PC-3 (cell line): ENCODE data around the gene SCN5A. TPM values are rescaled to one million over a fixed set of nuclear protein-coding genes. Genes with fewer than 3 reads are reported as not detected.

Experiments used
- ATAC-seq: fragments of 200-7000 bp; cut with Tn5 transposase; 2 replicates; pipeline ENCODE4 v1.9.1; 2020; ENCODE audit warnings: mild to moderate bottlenecking, moderate library complexity
- BruUV-seq: library from RNA; stranded (reverse); fragments of 400-500 nt; replicated peaks from 2 replicates; lab custom pipeline; 2021; lab: Mats Ljungman, UMichigan
- CTCF ChIA-PET: fragments of 300-600 bp; sonication (Branson Sonifier 250); formaldehyde crosslinking; loops from one replicate; lab custom pipeline; 2022; ENCODE audit warnings: antibody characterized with exemption; lab: Charles Lee
- POLR2A ChIA-PET: fragments of 300-600 bp; sonication (Branson Sonifier 250); formaldehyde crosslinking; loops from one replicate; lab custom pipeline; 2022; ENCODE audit warnings: antibody characterized with exemption; ENCODE audit not compliant: unreplicated experiment; lab: Charles Lee
- DNase-seq: peaks from one replicate; pipeline ENCODE4 v3.0.0-alpha.2; 2015
- H2AFZ ChIP-seq: fragments of 300-600 bp; sonication (generic); 2 replicates; pipeline ENCODE4 v1.6.0; 2016; ENCODE audit warnings: antibody characterized with exemption, low read length
- H3F3A ChIP-seq: fragments of 300-600 bp; sonication (generic); one replicate; pipeline ENCODE4 v1.6.0; 2017; ENCODE audit warnings: antibody characterized with exemption, low read length, control low read depth, mild to moderate bottlenecking; ENCODE audit not compliant: unreplicated experiment
- H3K27ac ChIP-seq: fragments of 300-600 bp; sonication (generic); 2 replicates; pipeline ENCODE4 v1.5.1; 2016; ENCODE audit warnings: mild to moderate bottlenecking, low read length
- H3K27me3 ChIP-seq: fragments of 300-600 bp; sonication (generic); 2 replicates; pipeline ENCODE4 v1.6.1; 2016; ENCODE audit warnings: low read length, mixed read lengths
- H3K36me3 ChIP-seq: fragments of 300-600 bp; sonication (generic); 2 replicates; pipeline ENCODE4 v1.6.1; 2016; ENCODE audit warnings: low read depth, mixed run types, low read length, mixed read lengths
- H3K4me1 ChIP-seq: fragments of 300-600 bp; sonication (generic); 2 replicates; pipeline ENCODE4 v1.5.1; 2016; ENCODE audit warnings: low read length; ENCODE audit not compliant: insufficient read depth
- H3K4me2 ChIP-seq: fragments of 300-600 bp; sonication (generic); 2 replicates; pipeline ENCODE4 v1.6.0; 2016; ENCODE audit warnings: low read length
- H3K4me3 ChIP-seq: fragments of 300-600 bp; sonication (generic); 2 replicates; pipeline ENCODE4 v1.5.1; 2016; ENCODE audit warnings: mild to moderate bottlenecking, low read length, mixed read lengths
- H3K79me2 ChIP-seq: fragments of 300-600 bp; sonication (generic); 2 replicates; pipeline ENCODE4 v1.6.1; 2017; ENCODE audit warnings: low read length, mixed read lengths
- H3K9ac ChIP-seq: fragments of 300-600 bp; sonication (generic); 2 replicates; pipeline ENCODE4 v1.6.0; 2016; ENCODE audit warnings: mild to moderate bottlenecking, low read length
- H3K9me2 ChIP-seq: fragments of 300-600 bp; sonication (generic); replicated peaks from 2 replicates; pipeline ENCODE4 v1.6.1; 2016; ENCODE audit warnings: mixed run types, low read length, mixed read lengths
- H3K9me3 ChIP-seq: fragments of 300-600 bp; sonication (generic); 2 replicates; pipeline ENCODE4 v1.6.1; 2016; ENCODE audit warnings: low read length, mixed read lengths
- H4K20me1 ChIP-seq: fragments of 300-600 bp; sonication (generic); 2 replicates; pipeline ENCODE4 v1.6.1; 2016; ENCODE audit warnings: low read length, mixed read lengths
- EZH2 ChIP-seq: fragments of 300-600 bp; sonication (generic); IDR thresholded peaks from one replicate; pipeline ENCODE4 v1.6.1; 2017; ENCODE audit warnings: antibody characterized with exemption, mild to moderate bottlenecking, low read length; ENCODE audit not compliant: unreplicated experiment
- EZH2phosphoT487 ChIP-seq: fragments of 300-600 bp; sonication (generic); IDR thresholded peaks from 2 replicates; pipeline ENCODE4 v1.6.1; 2018; ENCODE audit warnings: mild to moderate bottlenecking, antibody characterized with exemption, low read length, borderline replicate concordance
- intact Hi-C: fragments of 100-400 bp; cut with micrococcal nuclease; formaldehyde crosslinking; loops from 2 replicates; pipeline ENCODE4 v1.9.0; 2023
- total RNA-seq: library from RNA; depleted of rRNA; stranded (reverse); fragments of >200 nt; gene quantifications from 2 replicates; pipeline ENCODE4 v1.2.3, GENCODE V29; 2014
- TF ChIP-seq, protein P1 (sequence below): fragments of 300-600 bp; sonication (generic); conservative IDR thresholded peaks from 2 replicates; pipeline ENCODE4 v1.5.1; 2017; ENCODE audit warnings: antibody characterized with exemption, low read depth, mild to moderate bottlenecking, low read length

Gene SCN5A
- total RNA-seq, 1 experiment from 2014 or later = not detected

DNA sequence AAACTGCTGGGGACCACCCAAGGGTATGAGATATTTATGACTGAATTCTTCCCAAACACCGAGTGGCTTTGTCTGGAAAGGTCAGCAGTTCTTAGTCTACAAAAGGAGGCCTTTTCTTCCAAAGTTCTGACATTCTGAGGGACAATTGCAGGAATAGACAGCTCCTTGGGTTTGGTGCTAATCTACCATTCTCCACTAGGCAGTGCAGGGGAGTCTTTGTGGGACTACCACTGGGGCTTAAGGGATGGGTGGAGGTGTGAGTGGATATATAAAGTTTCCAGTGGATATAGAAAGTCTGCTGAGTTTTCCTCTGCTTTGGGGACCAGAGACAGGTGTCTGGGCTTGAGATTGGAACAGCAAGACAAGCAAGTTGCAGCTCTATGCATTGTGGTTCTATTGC is 90.6 kb downstream of the SCN5A start:
- no peaks in the 10 kb centered on the region for H3K4me1 ChIP-seq
- H3K4me3 ChIP-seq = no peak overlapping the region
- no peaks in the 10 kb centered on the region for H3K9me3 ChIP-seq
- no peak overlapping the region for H3K4me2 ChIP-seq
- no TSS peak for BruUV-seq
- H4K20me1 ChIP-seq = no peaks in the 10 kb centered on the region
- H2AFZ ChIP-seq = no peak overlapping the region
- H3F3A ChIP-seq = no peaks in the 10 kb centered on the region
- TF ChIP-seq, protein P1, sequence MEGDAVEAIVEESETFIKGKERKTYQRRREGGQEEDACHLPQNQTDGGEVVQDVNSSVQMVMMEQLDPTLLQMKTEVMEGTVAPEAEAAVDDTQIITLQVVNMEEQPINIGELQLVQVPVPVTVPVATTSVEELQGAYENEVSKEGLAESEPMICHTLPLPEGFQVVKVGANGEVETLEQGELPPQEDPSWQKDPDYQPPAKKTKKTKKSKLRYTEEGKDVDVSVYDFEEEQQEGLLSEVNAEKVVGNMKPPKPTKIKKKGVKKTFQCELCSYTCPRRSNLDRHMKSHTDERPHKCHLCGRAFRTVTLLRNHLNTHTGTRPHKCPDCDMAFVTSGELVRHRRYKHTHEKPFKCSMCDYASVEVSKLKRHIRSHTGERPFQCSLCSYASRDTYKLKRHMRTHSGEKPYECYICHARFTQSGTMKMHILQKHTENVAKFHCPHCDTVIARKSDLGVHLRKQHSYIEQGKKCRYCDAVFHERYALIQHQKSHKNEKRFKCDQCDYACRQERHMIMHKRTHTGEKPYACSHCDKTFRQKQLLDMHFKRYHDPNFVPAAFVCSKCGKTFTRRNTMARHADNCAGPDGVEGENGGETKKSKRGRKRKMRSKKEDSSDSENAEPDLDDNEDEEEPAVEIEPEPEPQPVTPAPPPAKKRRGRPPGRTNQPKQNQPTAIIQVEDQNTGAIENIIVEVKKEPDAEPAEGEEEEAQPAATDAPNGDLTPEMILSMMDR = no peak
- TF ChIP-seq EZH2phosphoT487 (no peak), EZH2 (no peak)
- H3K9ac ChIP-seq = no peak overlapping the region
- H3K27me3 ChIP-seq = peaks cover 36% of the 10 kb centered on the region
- H3K27ac ChIP-seq = no peak overlapping the region
- H3K36me3 ChIP-seq = no peaks in the 10 kb centered on the region
- H3K79me2 ChIP-seq = no peaks in the 10 kb centered on the region
- H3K9me2 ChIP-seq = no peaks in the 10 kb centered on the region
- ChIA-PET POLR2A (no interaction called here), CTCF (no interaction called here)
- intact Hi-C loops = no loop called here
- DNase-seq (no peak), ATAC-seq (no peak; the same call in 1 of the 2 replicates)

DNA sequence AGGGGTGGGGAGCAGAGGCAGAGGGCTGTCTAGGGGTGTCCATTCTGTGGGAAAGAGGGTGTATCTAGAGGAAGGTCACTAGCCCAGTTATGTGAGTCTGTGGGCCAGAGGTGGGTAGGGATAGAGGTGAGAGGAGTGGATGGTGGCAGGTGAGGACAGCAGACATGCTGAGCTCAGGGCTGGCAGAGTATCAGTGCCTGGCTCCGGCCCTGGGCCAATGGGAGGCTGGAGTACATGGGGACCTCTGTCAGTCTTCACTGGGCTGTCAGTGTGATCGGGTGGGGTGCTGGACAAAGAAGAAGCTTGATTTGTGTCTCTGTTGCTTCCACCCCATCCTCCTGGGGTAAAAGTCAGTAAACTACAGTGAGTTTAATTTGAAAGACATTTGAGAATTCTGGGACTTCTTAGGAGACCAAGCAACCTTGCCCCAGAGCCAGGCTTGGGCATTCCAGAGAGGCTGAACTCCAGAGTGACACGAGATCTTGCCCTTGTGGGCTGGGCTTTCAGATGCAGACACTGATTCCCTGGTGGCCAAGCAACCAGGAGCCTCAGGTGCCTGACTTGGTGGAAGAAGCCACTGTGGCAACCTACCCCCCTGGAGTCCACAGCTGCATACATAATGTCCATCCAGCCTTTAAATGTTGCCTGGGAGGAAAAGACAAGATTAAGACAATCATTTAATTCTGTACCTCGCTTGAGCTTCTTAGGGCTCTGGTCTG is 92.7 kb downstream of the SCN5A start:
- intact Hi-C loops = no loop called here
- no peak overlapping the region for H3K4me2 ChIP-seq
- POLR2A ChIA-PET = no interaction called here

DNA sequence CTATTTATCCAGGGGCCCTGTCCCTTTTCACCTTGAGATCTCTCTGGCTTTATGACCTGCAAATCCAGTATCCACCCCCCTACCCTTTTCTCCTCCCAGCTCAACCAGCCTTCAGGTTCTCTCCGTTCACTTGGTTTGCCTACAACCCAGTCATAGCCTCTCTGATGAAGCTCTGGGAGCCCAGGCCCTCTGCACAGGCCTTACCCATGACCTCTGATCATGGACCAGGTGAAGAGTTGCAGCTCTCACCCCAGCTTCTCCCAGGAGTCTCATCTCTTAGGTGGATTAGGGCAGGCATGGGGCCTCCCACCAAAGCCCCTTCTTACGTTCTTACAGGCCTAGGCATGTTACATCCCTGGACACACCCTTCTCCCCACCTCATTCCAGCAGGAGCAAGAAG is 93.6 kb downstream of the SCN5A start:
- DNase-seq = no peak
- H3K4me2 ChIP-seq = no peak overlapping the region
- TF ChIP-seq EZH2phosphoT487 (no peak), EZH2 (no peak)
- TF ChIP-seq, protein P1 = no peak
- H3K27me3 ChIP-seq = peaks cover 45% of the 10 kb centered on the region
- H3K4me3 ChIP-seq = no peak overlapping the region
- CTCF ChIA-PET = no interaction called here
- H3K36me3 ChIP-seq = no peaks in the 10 kb centered on the region
- no peak overlapping the region for H2AFZ ChIP-seq
- H4K20me1 ChIP-seq = no peaks in the 10 kb centered on the region
- no peaks in the 10 kb centered on the region for H3K9me3 ChIP-seq
- no peaks in the 10 kb centered on the region for H3K79me2 ChIP-seq
- intact Hi-C loops = no loop called here
- H3K4me1 ChIP-seq = no peaks in the 10 kb centered on the region
- BruUV-seq = no TSS peak
- no peak overlapping the region for H3K9ac ChIP-seq
- H3K27ac ChIP-seq = no peak overlapping the region
- no peaks in the 10 kb centered on the region for H3K9me2 ChIP-seq
- POLR2A ChIA-PET = no interaction called here
- ATAC-seq = no peak
- no peaks in the 10 kb centered on the region for H3F3A ChIP-seq

More for the DNA sequence above, 92.7 kb downstream of the SCN5A start:
- H3K79me2 ChIP-seq = no peaks in the 10 kb centered on the region
- ATAC-seq (no peak), DNase-seq (no peak)
- no TSS peak for BruUV-seq
- H3K9me3 ChIP-seq = no peaks in the 10 kb centered on the region
- H3K36me3 ChIP-seq = no peaks in the 10 kb centered on the region
- CTCF ChIA-PET = no interaction called here
- H3K27ac ChIP-seq = no peak overlapping the region
- no peaks in the 10 kb centered on the region for H4K20me1 ChIP-seq
- H3K4me1 ChIP-seq = no peaks in the 10 kb centered on the region
- H3K9ac ChIP-seq = no peak overlapping the region
- no peak overlapping the region for H3K4me3 ChIP-seq
- TF ChIP-seq, protein P1 = no peak
- TF ChIP-seq EZH2phosphoT487 (no peak), EZH2 (no peak)
- peaks cover 49% of the 10 kb centered on the region for H3K27me3 ChIP-seq
- no peak overlapping the region for H2AFZ ChIP-seq
- no peaks in the 10 kb centered on the region for H3K9me2 ChIP-seq
- H3F3A ChIP-seq = no peaks in the 10 kb centered on the region
